ENCODE results near the gene YIPF7.

Gene YIPF7

DNA sequence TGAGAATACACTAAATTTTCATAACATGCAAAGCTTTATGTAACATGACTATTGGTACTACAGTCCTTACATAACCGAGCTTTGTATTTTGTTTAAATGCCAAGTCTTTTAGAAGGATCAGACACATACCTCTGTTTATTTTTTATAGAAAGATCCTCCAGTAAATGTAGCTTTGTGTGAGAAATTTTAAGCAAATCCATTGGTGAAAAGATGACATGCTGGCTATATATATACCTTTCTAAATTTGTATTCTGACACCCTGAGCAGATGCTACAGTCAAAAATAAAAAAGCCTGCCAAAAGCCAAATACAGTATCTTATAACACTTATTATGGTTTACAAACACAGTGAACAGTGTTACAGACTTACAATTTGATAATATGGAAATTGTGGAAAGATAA lies at the start of gene YIPF7:
YIPF7 (minus strand) TSS at position 201 of the 400 bp plus-strand sequence. CDS start 1,525 bp downstream, outside the sequence.
- no peak for DNase-seq

- DNase-seq, result no peak
Observed at GRCh38 chr4:44701037-44701436, 49.6 kb upstream of the YIPF7 start.

GRCh38 chr4:44700427-44700826 lies 49.0 kb upstream of the YIPF7 start:
- no peak for DNase-seq

- no peak for DNase-seq
Observed at GRCh38 chr4:44684648-44685047, 33.2 kb upstream of the YIPF7 start.

DNA sequence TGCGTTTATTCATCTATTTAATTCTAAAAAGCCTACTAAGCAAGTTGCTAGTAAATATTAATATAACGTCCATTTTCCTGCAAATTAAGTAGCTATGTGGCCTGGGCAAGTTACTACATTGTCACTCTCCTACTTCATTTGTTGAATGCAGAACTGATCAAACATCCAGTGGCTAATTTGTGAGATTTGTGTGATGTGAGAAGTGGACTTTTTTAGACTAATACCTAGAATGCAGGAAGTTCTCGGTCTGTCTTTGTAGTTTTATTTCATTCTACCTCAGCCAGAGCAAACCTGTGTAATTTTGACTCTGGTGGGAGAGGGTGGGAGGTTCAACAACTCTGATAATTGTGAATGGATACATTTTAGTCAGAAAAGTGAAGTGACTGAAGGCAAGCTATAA lies 27.6 kb upstream of the YIPF7 start:
- DNase-seq, result no peak

DNA sequence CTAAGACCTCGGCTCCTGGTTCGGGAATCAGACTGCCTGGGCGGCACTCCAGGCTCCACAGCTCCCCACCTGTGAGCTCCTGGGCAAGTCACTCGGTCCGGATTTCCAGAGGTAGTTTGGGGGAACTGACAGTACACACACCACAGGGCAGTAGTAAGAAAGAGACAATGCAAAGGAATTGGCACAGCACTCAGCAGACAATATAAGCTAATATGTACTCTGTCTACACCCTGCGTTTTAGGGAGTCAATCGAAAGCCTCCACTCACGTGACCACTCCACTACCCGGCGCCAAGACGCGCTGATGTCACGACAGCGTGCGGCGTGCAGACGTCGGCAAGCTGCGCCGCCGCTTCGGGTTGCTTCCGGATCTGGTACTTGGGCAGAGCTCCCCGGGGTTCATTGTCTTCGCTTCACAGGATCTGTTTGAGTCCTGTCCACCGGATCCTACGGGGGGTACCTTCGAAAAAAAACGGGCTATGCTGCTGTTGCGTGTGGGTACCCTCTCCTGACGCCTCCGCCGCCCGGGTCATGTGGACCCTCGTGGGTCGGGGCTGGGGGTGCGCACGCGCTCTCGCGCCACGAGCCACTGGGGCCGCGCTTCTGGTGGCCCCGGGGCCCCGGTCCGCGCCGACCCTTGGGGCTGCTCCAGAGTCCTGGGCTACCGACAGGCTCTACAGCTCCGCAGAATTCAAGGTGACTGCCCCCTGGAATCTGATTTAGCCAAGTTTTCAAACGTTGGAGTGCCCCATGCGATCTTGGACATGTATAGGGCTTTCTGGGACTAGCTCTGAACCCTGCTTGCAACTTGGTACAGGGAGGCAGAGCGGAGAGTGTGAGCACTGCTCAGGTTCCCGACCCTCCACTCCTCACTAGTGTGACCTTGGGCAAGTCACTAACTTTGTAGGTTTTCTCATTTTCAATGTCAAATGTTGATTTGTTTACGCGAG lies 26.9 kb upstream of the YIPF7 start, which contains the start of gene GUF1:
GUF1 (plus strand) TSS at position 327 of the 948 bp plus-strand sequence; CDS start at position 530, 203 bp downstream.
- DNase-seq, result peak; percentile 90

DNA sequence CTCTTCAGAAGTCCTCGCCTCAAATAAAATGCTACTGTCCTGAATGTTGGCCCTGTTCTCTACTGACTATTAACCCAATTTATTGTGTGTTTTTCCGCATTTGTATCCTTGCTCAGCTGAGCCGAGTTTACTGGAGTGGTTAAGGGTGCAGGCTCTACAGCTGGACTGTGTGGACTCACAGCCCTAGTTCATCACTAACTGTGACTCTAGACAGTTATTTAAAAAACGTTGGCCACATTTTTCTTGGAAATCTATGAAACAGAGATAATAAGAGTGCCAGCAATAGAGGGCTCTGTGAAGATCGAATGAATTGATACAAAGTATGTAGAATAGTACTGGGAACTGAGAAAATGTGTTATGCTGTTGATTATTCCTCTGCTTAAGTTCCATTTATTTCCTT lies 23.9 kb upstream of the YIPF7 start:
- no peak for DNase-seq

- no peak for DNase-seq
Observed at GRCh38 chr4:44674471-44674870, 23.0 kb upstream of the YIPF7 start.

DNA sequence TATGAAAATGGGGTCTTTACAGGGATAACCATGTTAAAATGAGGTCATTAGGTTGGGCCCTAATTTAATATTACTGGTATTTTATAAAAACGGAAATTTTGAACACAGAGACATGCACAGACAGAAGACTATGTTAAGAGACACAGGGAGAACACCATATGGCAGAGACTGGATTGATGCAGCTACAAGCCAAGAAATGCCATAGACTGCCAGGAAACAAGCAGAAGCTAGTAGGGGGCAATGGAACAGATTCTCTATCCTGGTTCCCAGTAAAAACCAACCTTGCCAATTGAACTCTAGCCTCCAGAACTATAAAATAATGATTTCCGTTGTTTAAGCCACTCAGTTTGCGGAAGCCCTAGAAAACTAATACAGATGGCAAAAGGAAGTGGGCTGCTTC lies 20.2 kb upstream of the YIPF7 start:
- DNase-seq, result no peak

GRCh38 chr4:44670506-44671199 lies 19.2 kb upstream of the YIPF7 start:
- no peak for DNase-seq

DNA sequence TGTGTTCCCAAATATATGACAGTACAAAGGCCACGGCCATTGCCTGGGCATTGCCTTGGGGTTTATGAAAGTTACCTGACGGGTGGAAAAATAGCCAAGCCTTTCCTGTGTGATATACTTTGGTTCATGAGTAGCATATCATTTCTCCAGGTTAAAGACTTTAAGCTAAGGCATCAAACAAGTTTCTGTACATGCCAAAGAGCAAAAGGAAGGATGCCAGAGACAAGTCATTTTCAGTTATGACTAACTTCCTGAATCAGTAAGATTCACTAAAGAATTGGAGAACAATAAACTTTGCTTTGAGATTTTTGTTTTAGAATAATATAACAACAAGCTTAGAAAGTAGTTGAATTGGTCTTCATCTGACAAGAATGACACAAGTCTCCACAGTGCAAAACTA lies 17.1 kb upstream of the YIPF7 start:
- no peak for DNase-seq

GRCh38 chr4:44663539-44664263 lies 12.3 kb upstream of the YIPF7 start:
- DNase-seq, result no peak

- no peak for DNase-seq
Observed at GRCh38 chr4:44662623-44663005, 11.2 kb upstream of the YIPF7 start.

- no peak for DNase-seq
Observed at GRCh38 chr4:44661940-44662622, 10.7 kb upstream of the YIPF7 start.

DNA sequence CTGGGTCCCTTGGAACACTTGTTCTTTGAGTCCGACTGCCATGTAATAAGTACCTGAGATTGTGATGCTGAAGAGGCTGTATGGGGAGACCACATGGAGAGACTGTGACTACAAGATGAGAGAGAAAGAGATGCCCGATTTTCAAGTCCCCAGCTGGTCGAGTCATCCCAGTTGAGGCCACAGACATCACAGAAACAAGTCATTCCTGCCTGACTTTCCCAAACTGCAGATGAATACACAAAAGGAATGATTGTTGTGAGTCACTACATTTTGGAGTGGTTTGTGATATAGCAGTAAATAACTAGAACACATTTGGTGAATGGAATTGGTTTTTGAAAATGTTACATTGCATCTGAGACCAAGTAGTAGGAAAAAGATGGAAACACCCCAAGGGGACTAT lies 9.0 kb upstream of the YIPF7 start:
- no peak for DNase-seq

DNA sequence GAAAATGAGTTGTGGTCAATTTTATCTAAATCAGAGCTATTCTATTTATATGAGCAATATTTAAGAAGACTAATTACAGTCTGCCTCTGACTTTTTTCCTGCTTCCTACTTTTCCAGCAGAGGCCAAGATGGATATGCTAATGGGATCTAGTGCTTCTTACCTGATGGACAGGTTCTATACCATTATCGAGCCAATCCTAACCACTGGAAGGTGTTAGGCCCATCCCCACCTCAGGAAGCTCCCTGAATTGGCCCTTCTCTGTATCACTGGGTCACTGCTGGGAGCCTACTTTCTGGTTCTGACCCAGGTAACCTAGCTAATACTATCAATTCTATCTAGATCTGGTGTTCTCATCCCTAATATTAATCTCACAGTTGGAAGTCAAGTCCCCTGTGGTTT lies 577 bp upstream of the YIPF7 start:
- DNase-seq, result no peak

- DNase-seq, result no peak
Observed at GRCh38 chr4:44646151-44646550, 5.3 kb downstream of the YIPF7 start.

DNA sequence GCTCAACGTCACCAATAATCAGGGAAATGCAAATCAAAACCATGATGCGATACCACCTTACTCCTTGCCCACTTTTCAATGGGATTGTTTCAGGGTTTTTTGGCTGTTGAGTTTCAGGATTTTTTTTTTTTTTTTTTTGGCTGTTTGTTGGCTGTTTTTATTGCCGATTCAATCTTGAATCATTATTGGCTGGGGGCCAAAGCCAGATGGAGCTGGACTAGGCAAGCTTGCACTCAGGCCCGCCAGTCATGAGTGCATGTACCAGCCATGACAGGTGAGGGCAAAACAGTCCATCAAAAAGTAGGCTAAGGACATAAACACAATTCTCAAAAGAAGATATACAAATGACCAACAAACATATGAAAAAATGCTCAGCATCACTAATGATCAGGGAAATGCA lies 13.3 kb downstream of the YIPF7 start:
- no peak for DNase-seq

DNA sequence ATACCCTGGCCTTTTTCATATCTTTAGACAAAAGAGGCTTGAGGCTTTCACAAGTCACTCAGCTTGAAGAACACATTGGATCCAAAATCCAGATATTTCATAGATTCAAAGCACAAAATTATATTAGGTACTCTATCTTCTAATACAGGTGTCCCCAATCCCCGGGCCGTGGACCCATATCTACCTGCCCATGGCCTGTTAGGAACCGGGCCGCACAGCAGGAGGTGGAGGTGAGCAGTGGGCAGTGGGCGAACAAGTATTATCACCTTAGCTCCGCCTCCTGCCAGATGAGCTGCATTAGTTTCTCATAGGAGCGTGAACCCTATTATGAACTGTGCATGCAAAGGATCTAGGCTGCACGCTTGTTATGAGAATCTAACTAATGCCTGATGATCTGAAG lies 18.7 kb downstream of the YIPF7 start:
- DNase-seq, result no peak

DNA sequence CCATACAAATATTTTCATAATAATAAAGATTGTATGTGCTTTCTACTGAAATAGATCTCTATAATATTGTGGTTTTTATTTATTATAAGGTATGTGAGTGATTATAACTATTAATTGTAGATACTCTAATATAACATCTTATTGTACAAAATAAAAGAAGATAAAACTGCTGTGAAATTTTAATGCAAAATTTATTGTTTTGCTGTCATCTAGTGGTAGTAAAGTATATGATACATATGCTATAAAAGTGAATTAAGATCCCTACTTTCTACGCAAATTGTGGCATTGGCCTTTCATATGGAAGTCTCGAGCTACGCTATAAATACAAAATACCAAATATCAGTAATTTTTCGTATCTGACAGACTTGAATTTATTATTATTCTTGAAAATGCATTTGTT lies 19.3 kb downstream of the YIPF7 start:
- no peak for DNase-seq

DNA sequence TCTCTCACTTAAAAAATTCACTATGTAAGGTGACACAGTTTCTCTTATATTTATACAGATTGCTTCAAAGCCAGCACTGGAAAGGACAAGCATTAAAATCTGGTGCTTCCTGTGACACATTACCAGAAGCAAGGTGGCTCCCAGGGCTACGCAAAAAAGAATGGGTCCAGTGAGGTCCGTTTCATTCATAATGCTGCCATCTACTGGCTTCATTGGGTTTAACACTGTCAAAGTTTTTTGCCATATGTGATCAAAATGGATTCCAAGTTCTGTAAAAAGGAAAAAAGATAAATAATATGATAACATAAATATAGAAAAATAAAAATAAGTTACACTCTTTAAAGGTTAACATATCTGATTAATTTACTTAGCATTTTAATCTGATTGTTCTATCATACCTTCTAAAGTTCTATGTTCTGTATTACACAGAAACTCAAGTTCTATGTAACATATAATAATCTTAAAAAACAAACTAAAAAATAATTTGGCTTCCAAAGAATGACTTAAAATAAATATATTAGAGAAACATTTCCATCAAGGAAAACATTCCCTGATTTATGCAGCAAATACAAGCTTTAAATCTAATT lies 22.1 kb downstream of the YIPF7 start:
- DNase-seq, result no peak

DNA sequence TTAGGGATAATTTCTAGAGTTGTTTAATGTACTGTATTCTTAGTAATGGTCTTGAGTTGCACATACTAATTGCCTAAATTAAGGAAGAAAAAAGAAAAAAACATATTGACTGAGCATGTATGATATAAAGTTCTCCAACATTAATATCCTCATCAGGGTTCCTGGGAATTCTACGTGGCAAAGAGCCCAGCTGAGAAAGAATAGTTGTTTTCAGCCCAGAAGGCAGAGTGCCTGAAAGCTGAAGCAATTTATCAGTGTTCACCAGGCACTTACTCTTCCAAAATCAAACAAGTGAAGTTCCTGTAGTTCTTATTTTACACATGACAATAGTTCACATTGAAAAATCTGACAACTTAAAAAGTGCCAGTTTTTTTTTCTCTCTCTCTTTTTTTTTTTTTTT lies 27.7 kb downstream of the YIPF7 start:
- DNase-seq, result no peak
